GM19023 (cell line): ENCODE results near the gene ALOXE3.
A peak's percentile ranks its signal among the peaks of the same experiment; 100 is the strongest.

Experiments used
- ATAC-seq: cut with Tn5 transposase; IDR thresholded peaks from one replicate; pipeline ENCODE4 v1.9.1; 2021; ENCODE audit warnings: mild to moderate bottlenecking, moderate library complexity; ENCODE audit not compliant: unreplicated experiment

The ALOXE3 gene

DNA sequence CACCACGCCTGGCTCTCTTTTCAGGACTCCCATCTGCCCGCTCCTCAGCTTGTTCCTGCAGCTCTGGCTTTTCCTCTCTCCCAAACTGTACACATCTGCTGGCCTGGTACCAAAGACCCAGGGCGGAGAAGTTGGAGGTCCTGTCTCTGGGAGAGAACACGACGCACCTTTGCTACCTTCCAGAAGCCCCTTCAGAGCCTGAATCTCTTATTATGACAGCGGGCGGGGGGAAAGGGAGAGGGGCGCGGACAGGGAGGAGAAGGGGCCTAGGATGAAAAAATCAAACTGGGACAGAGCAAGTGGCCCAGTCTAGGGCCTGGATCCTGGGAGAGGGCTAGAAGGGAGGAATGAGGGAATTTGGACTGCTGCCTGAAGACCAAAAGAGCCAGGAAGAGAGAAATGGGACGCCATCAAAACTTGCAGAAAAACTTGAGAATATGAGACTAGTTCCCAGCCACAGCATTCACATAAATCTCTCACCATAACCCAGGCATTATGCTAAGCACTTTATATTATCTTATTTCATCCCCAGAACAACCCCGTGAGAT lies 36.4 kb upstream of the ALOXE3 start:
- ATAC-seq = no peak

DNA sequence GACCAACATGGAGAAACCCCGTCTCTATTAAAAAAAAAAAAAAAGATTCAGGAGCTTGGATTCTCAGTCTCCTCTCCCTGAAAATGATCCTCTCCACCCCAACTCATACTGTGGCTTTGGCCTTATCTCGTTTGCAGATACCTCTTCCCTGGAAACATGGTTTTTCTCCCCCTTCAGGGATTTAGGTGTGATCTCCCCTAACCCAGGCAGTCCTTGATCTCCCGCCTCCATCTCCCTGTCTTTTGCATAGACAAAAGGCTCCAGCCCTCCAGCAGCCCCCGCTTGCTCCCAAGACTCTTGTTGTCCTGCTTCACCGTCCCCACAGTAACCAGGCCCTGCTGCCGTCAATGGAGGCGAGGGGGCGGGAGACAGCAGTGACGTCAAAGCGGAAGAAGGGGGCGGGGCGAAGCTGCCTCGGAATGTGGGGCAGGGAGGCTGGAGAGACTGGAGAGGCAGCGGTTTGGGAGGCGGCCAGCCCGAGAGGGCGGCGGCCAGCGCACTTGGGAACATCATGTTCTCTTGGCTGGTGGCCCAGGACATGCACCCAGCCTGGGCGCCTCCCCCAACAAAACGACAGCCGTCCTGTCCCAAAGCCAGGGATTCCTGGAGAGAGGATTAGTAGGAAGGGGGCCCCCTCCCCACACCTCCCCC lies 35.8 kb upstream of the ALOXE3 start:
- no peak for ATAC-seq

DNA sequence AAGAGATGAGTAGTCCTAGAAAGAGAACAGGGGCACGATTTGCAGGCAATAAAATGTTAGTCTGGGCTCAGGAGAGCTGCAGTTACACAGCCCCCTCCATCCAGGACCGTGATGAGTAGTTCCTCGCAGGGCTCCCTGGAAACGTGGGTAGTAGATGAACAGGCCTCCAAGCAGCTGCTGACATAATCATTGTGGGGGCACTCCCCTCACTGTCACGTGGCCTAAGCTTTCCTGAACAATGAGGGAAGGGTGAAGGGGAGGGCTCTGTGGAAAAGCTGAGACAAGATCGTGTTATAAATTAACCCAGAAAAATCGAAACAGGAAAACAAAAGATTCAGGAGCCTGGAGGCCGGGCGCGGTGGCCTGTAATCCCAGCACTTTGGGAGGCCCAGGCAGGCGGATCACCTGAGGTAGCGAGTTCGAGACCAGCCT lies 35.2 kb upstream of the ALOXE3 start:
- ATAC-seq = no peak

DNA sequence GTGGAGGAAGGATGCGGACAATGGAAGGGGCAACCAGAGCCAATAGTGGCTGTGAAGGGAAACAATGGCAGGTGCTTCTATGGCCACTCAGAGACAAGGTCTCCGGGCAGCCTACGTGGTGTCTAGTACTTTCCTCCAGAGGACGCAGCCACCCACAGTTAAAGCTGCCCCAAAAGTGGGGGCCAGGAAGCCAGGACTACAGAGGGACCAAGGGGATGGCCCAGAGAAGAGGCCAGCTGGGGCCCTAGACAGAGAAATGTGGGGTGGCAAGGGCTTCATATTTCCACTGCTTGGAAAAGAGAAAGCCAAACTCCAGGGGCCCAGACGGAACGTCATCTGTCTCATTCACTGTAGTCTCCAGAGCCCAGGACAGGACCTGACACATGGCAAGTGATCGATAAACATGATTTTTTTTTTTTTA lies 34.7 kb upstream of the ALOXE3 start:
- ATAC-seq = no peak

DNA sequence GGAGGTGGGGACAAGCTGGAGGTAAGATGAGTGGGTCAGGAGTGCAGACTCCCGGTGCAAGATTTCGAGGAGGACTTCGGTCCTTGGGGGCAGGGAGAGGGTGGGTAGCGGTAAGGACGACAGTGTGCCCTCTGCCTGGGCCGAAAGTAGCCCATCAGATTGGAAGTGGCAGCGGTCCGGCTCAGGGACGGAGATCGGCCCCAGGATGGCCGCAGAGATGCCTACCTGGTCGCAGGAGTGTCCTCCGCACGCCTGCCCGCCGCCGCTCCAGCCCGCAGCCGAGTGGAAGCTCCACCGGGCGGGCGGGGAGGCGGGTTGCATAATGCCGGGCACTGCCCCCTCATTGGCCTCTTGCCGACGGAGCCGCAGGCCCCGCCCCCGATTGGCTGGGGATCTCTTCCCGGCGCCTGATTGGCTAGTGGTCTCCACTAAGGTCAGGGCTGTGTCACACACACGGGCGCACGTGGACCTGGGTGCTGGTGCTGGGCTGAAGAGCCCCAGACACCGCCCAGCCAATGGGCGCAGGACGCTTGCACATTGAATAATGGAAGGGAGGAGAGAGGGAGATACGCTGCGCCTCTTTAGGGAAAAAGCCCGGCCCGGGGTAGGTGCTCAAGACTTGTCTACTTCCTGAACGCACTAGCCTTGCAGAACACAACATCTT lies 33.9 kb upstream of the ALOXE3 start, which contains the start of gene PER1:
PER1 (minus strand) TSS at position 293 of the 664 bp plus-strand sequence. CDS start 1,698 bp downstream, outside the sequence.
- ATAC-seq = no peak

DNA sequence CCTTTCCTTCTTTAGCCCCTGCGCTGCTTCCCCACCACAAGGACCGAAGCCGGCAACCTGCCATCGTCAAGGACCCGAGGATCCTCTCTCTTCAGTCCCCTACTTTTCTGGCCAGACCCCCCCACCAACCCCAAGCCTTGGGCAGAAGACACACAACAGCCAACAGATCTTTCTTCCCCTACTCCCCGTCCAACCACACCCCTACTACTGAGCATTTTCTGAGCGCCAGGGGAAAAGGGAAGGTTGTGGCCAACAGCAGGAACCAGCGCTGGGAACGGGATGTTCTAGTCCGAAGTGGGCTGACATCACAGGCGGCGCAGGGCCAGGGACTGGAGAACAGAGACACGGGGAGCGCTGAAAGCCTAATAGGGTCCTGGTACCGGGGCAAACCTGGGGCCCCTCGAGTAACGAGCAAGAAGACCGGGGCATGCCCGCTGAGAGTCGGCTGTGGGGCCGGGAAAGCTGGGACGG lies 33.4 kb upstream of the ALOXE3 start:
- ATAC-seq = no peak

DNA sequence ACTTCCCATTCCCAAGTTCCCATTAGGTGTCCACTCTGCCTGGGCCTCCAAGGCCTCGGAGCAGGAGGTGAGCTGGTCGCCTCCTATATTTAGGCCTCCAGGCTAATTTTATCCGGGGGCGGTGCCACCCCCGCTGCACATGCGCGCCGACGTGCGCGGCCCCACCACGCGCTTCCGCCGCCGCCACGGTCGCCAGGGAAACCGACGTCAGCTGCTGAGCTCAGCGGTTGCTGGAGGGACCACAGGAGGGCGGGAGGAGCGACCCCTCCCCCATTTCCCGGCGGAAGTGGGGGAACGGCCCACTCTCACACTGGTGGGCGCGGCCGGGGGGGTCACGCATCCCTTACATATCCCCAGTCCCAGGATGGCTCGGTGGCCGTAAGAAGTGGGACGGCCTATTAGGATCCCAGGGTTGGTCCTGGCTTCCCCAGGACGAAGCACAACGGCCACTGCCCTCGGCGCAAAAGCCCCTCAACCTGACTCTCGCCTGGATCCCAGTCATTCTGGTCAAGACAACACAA lies 32.9 kb upstream of the ALOXE3 start:
- ATAC-seq = peak; percentile 43

DNA sequence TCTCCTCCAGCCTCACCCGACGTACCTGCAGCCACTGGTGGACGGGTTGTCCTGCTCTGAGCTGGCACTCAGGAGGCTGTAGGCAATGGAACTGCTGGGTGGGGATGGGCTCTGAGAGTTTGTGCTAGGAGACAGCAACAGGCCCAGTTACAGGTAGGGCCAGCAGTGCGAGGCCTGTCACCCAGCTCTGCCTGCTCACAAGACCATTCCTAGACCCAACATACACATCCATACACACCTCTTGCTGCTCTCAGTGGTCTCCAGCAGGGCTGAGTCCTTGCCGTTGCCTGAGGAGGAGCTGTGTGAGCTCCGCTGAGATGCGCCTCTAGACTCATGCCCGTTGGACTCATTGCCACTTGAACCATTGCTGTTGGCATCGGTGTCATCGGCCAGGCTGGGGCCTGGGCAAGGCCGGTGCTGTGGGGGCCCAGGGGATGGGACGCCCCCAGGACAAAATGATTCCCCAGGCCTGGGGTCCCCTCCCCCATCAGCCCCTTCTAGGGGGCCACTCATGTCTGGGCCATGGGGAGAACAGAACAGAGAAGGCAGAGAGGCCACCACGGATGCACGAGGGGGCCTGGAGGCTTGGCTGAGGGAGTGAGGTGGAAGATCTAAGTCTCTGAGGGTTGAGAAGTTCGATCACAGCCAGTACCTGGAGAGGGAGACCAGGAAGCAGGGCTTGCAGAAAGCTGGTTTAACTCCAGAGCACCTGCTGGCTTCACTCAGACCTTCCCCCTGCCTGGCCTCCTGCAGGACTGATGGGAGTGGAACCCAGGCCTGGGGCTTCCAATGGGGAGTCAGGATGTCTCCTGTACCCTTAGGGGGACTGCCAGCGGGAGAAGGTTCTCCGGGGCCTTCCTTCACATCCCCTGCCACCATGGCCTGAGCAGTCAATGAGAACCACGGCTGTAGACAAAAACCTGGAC lies 32.1 kb upstream of the ALOXE3 start:
- ATAC-seq = no peak

DNA sequence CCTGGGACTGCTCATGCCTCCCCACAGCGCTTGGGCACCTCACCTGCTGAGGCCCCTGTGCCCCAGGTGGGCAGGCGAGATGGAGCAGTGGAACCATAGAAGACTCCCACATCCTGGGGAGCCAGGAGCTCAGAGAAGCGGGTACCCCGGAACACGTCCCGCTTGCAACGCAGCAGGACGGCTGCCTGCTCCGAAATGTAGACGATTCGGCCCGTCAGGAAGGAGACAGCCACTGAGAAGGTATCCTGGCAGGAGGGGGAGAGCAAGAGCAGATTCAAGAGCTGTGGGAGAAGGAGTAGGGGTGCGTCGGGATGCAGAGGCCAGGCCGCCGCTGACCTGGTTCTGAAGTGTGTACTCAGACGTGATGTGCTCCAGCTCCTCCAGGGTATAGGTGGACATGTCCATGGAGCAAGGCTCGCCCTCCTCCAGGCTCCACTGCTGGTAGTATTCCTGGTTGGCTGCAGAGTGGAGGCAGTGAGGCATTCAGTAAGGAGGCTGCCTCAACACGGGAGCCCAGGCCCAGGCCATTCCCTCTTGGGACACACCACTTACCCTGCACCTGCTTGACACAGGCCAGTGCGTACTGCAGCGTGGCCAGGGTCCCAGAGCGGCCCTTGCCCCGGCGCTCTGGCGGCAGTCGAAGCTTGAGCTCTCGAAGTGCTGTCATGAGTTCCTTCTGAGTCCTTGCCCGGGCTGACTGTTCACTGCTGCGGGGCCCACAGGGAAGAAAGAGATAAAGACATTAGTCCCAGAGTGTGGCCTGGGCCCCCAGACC lies 31.3 kb upstream of the ALOXE3 start:
- no peak for ATAC-seq

DNA sequence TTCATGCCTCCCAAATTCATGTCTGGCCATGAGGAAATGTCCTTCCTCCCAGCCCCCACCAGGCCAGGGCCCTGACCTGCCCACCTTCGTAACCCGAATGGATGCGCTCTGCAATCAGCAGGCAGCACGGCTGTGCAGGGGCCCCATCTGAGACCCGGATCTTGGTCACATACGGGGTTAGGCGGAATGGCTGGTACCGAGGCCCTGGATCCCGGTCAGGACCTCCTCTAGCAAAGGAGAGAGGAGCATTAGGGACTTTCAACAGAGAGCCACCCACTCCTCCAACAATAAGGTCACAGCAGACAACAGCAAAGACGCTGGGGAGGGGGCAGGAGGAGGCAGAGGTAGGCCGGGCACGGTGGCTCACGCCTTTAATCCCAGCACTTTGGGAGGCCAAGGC lies 30.2 kb upstream of the ALOXE3 start:
- ATAC-seq = no peak

DNA sequence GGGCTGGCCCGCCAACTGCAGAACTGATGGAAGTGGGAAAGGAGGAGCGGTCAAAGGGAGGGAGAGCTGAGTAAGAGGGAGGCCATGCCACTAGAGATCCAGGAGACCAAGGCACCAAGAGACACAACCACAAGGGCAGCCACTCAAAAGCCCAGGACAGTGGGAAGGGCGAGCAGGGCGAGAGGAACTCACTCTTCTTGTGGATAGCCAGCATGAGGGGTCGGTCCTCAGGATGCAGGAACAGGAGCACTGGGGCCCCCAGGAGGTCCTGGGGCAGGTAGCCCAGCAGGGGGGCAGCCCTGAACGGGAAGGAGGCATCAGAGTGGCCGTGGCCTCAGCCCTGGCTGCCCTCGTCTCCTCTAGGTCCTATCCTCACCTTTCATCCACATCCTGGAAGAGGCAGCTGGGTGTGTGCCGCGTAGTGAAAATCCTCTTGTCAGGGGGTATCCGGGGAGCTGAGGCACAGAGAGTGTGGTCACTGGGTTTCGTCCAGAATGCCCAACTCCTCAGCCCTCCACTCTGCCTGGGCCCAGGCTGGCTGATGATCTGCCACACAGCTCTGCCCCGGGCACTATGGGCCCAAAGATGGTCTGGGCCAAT lies 29.6 kb upstream of the ALOXE3 start:
- no peak for ATAC-seq

DNA sequence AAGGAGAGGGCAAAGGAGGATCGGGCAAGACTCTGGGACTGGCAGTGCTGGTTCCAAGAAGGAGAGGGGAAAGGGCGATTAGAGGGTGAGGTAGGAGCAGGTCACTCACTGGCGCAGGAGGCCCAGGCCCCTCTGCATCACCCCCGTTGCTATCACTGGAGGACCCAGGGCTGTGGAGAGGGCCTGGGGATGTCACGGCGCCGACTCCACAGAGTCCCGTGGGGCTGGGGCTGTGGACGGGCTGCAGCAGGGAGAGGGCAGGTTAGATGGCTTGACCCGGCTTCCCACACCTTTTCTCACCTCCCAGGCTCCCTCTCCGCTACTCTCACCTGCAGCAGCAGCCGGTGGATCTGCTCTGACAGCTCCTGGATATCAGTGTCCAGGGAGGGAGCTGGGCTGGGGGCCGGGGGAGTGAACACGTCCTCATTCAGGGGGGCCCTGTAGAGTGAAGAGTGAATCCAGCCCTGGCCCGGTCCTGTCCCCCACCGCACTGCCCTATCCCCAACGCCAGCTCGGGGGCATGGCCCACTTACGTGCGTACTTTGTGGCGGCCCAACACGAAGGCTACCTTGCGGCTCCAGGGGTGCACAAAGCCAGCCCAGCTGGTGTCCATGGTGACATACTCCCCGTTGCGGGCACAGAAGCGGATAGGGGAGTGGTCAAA lies 29.0 kb upstream of the ALOXE3 start:
- ATAC-seq = no peak

DNA sequence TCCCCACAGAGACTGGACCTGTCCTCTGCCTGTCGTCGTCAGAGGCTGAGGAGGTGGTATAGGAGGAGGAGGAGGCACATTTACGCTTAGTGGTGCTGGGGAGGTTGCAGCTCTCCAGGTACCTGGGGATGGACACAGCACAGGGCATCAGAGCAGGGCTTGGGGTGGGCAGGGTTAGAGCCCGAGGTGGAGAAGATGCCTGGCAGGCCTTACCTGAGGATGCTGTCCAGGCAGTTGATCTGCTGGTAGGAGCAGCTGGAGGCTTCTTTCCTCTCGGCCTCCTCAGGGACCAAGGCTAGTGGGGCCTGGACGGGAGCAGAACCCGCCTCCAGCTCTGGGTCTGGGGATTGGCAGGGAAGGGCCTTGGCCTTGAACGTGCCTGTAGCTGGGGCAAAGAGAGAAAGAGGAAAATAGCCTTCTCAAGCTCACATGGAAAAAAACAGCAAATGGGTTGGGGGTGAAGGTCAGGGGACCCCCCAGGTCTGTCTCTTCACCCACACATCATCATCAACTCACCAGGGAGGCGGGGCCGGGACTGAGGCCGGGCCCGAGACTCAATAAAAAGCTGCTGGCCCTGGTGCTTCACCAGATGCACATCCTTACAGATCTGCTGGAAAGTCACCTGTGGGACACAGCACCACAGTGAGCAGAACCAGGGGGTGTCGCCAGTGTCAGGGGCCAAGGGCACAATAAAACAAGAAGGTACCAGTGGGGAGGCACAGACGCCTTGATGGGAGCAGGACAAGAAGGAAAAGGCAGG lies 28.2 kb upstream of the ALOXE3 start:
- no peak for ATAC-seq

DNA sequence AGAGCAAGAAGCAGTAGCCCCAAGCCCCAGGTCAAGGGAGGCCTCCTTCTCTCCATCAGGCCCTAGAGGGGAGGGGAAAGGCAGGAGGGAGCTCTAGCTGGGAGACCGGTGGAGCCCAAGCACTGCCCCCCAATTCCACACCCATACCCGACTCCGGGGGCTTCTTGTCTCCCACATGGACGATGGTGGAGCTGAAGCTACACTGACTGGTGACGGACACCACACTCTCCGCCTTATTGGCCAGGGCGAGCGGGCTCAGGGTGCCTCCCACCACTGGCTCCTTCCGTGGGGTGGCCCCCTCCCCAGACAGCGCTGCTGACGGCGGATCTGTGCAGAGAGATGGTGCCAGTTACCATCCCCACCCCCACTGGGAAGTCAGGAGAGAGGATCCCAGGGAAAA lies 27.5 kb upstream of the ALOXE3 start:
- no peak for ATAC-seq

DNA sequence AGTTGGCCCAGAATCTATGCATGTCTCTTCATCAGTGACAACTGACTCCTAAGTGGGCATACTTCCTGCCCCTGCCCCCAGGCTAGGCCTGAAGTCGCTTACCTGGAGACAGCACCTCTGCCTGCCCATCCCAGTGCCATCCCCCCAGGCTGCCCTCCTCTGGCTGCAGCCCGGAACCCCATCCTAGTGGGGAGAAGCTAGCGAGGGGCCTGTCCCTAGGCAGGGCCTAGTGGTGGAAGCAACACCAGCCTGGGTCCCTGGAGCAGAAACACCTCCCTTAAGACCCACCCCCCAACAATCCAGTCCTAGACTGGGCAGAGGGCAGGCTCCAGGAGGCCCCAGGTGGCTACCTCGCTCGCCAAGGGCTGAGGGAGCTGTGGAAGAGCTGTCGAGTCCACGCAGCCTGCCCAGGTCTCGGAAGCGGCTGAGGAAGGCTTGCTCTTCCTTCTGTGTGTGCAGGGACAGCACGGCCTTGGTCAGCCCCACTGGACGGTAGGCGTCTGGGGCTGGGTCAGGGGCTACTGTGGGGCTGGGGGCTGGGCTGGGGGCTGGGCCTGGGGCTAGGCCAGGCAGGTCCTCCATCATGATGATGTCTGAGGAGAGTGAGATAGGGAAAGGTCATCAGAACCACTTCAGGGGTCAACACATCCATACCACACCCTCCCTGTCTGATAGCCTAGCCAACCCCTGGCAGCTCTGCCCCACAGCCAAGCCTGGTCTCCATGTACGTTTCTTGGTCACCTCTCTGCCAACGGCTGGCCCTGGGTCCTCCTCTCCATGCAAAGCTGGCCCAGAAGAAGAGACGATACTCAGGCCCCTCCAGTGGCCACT lies 26.3 kb upstream of the ALOXE3 start:
- ATAC-seq = no peak

DNA sequence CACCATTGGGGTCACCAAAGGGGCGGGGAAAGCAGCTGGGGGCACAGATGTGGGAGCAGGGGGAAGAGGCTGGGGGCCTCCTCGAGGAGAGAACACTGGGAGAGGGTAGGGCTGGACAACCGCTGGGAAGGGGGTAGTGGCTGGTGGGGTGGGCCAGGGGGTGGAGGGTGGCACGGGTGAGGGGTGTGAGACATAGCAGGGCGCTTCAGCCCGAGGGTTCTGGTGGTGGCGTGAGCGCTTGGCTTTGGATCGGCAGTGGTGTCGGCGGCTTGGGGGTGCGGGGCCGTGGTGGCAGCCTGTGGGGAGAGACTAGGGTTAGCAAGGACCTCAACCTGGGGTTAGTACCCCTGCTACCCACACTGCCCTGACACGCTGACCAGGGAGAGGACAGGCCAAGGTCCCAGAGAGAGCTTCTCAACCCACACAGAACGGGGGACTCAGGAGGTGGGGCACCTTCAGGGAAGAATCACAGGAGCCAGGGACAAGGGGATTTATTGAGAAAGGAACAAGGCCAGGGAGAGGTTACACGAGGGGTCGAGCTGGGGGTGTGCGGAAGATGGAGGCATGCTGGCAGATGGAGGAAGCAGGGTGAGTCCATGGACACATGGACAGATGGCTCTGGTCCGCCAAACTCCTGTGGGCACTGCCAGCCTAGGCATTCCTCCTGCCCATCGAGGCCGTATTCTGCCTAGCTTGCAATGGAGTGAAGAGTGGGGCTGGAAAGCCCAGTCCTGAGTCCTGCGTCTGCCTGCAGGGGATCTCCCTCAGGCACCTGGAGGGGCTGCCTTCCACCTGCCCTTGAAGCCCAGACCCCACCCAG lies 25.5 kb upstream of the ALOXE3 start:
- no peak for ATAC-seq
